B cell (primary cell): ENCODE results near the gene BTNL9. TPM values are rescaled to one million over a fixed set of nuclear protein-coding genes. Genes with fewer than 3 reads are reported as not detected.

Source experiments
- ATAC-seq: fragments of 200-7000 bp; cut with Tn5 transposase; one replicate; pipeline ENCODE4 v1.10.0; 2021; ENCODE audit warnings: low read depth, mild to moderate bottlenecking, moderate number of reproducible peaks, moderate library complexity
- CTCF ChIA-PET: fragments of 350-600 bp; sonication (Branson Sonifier 250); formaldehyde crosslinking; loops from one replicate; lab custom pipeline; 2021; ENCODE audit warnings: antibody characterized with exemption, inconsistent platforms; lab: Charles Lee
- POLR2A ChIA-PET: fragments of 350-600 bp; sonication (Branson Sonifier 250); formaldehyde crosslinking; loops from one replicate; lab custom pipeline; 2021; ENCODE audit warnings: antibody characterized with exemption; lab: Charles Lee
- DNase-seq: peaks from one replicate; pipeline ENCODE4 v3.0.0; 2013
- H2AFZ ChIP-seq: 2 replicates; pipeline ENCODE4 v1.6.1; 2012; ENCODE audit warnings: mild to moderate bottlenecking, low read depth, low read length; ENCODE audit not compliant: insufficient read depth, poor library complexity, severe bottlenecking
- H3K27ac ChIP-seq, 2 donors: 1 replicate in 1 of 2; 2 replicates in 1 of 2; pipeline ENCODE4 v1.5.1; 2012 to 2013; ENCODE audit warnings: low read length in 2 of 2, mild to moderate bottlenecking in 2 of 2, moderate library complexity in 1 of 2
- H3K27me3 ChIP-seq, 4 experiments: fragments of 200-600 bp in 1 of 4; sonication (generic) in 1 of 4; replicated peaks in 1 of 4; 1 replicate in 2 of 4; 2 replicates in 2 of 4; pipeline versions ENCODE4 v1.6.1 to v1.7.0; 2013 to 2016; ENCODE audit warnings: low read length in 3 of 4, mild to moderate bottlenecking in 2 of 4, mixed read lengths in 1 of 4, moderate library complexity in 1 of 4; ENCODE audit not compliant: insufficient read depth in 4 of 4, control insufficient read depth in 3 of 4; ENCODE audit errors: control extremely low read depth in 1 of 4
- H3K36me3 ChIP-seq, 2 experiments: replicated peaks in 1 of 2; 1 replicate in 1 of 2; 2 replicates in 1 of 2; pipeline versions ENCODE4 v1.6.1 to v1.7.1; 2013; ENCODE audit warnings: low read length in 1 of 2; ENCODE audit not compliant: insufficient read depth in 2 of 2, control insufficient read depth in 1 of 2; ENCODE audit errors: control extremely low read depth in 1 of 2, extremely low read depth in 1 of 2
- H3K4me1 ChIP-seq, 2 donors: fragments of 200-600 bp in 1 of 2; sonication (generic) in 1 of 2; 1 replicate in 1 of 2; 2 replicates in 1 of 2; pipeline versions ENCODE4 v1.5.1 to v1.6.1; 2013 to 2017; ENCODE audit warnings: low read length in 2 of 2; ENCODE audit not compliant: control insufficient read depth in 2 of 2, insufficient read depth in 2 of 2
- H3K4me2 ChIP-seq: replicated peaks from 2 replicates; pipeline ENCODE3; 2012; ENCODE audit warnings: mild to moderate bottlenecking, low read depth, low read length; ENCODE audit not compliant: poor library complexity, severe bottlenecking
- H3K4me3 ChIP-seq, 5 experiments: fragments of 200-600 bp in 1 of 5; sonication (generic) in 1 of 5; 1 replicate in 3 of 5; 2 replicates in 2 of 5; pipeline versions ENCODE4 v1.5.1 to v1.7.0; 2011 to 2016; ENCODE audit warnings: low read length in 4 of 5, mild to moderate bottlenecking in 4 of 5, low read depth in 2 of 5, control low read depth in 1 of 5, moderate library complexity in 1 of 5; ENCODE audit not compliant: insufficient read depth in 1 of 5; ENCODE audit errors: control extremely low read depth in 1 of 5, extremely low read depth in 1 of 5
- H3K79me2 ChIP-seq: fragments of 200-600 bp; sonication (generic); one replicate; pipeline ENCODE4 v1.6.0; 2016; ENCODE audit warnings: low read length; ENCODE audit not compliant: control insufficient read depth, insufficient read depth
- H3K9ac ChIP-seq: fragments of 200-600 bp; sonication (generic); 2 replicates; pipeline ENCODE4 v1.6.1; 2017; ENCODE audit warnings: mild to moderate bottlenecking, low read length, moderate library complexity
- H3K9me3 ChIP-seq, 3 donors: one replicate each; pipeline versions ENCODE4 v1.6.1 to v1.7.1; 2013; ENCODE audit warnings: low read length in 2 of 3; ENCODE audit not compliant: control insufficient read depth in 2 of 3, insufficient read depth in 1 of 3; ENCODE audit errors: control extremely low read depth in 1 of 3
- H4K20me1 ChIP-seq: 2 replicates; pipeline ENCODE4 v1.6.0; 2012; ENCODE audit warnings: mild to moderate bottlenecking, low read length; ENCODE audit not compliant: insufficient read depth, control insufficient read depth, poor library complexity, severe bottlenecking
- H3K27ac Mint-ChIP-seq: one replicate; pipeline ENCODE4 v1.8.0; 2021; ENCODE audit warnings: mixed read lengths
- H3K27me3 Mint-ChIP-seq: one replicate; pipeline ENCODE4 v1.8.0; 2021; ENCODE audit warnings: mixed read lengths
- H3K4me1 Mint-ChIP-seq: one replicate; pipeline ENCODE4 v1.8.0; 2021; ENCODE audit warnings: mixed read lengths
- H3K4me3 Mint-ChIP-seq: one replicate; pipeline ENCODE4 v1.8.0; 2021; ENCODE audit warnings: mixed read lengths
- H3K9me3 Mint-ChIP-seq: one replicate; pipeline ENCODE4 v1.8.0; 2022; ENCODE audit warnings: mixed read lengths; ENCODE audit not compliant: insufficient read depth
- EZH2 ChIP-seq: IDR thresholded peaks from 2 replicates; pipeline ENCODE4 v1.6.1; 2012; ENCODE audit warnings: borderline replicate concordance, low read depth, mild to moderate bottlenecking, moderate library complexity, low read length; ENCODE audit not compliant: insufficient read depth, poor library complexity, severe bottlenecking
- WGBS: methylation state at CpG from one replicate; pipeline ENCODE4 v1.1.5; 2013; ENCODE audit warnings: missing lambda C conversion rate; ENCODE audit not compliant: insufficient coverage; 5-methylcytosine and 5-hydroxymethylcytosine counted together
- intact Hi-C: fragments of 100-400 bp; cut with micrococcal nuclease; formaldehyde crosslinking; loops from one replicate; pipeline ENCODE4 v1.10.0; 2022
- polyA plus RNA-seq: library from polyadenylated mRNA; depleted of rRNA; stranded (reverse); fragments of >200 nt; gene quantifications from 2 replicates; pipeline ENCODE4 v1.2.3, GENCODE V29; 2012
- total RNA-seq, 2 donors: library from RNA; stranded (reverse); fragments of 120-200 nt in 1 of 2; gene quantifications; 1 replicate in 1 of 2; 2 replicates in 1 of 2; pipeline versions ENCODE4 v1.2.3 to v1.2.4, GENCODE V29; 2013 to 2022
- TF ChIP-seq, protein P1 (sequence below): fragments of 200-600 bp; IDR thresholded peaks from one replicate; pipeline ENCODE4 v1.8.0; 2022; ENCODE audit warnings: antibody characterized with exemption, mild to moderate bottlenecking

BTNL9 gene
- total and polyA plus RNA-seq, 2 donors (not counting 1 experiment from before 2014, with no cell fraction given), result 40.7 to 173 TPM

GRCh38 chr5:181001947-181002346 lies 38.1 kb upstream of the BTNL9 start:
- Histone ChIP-seq H3K4me3 (no peak overlapping the region), H3K4me2 (no peak overlapping the region)

GRCh38 chr5:181005791-181006190 lies 34.3 kb upstream of the BTNL9 start:
- no peak for ATAC-seq
- TF ChIP-seq EZH2, result no peak
- TF ChIP-seq, protein P1, sequence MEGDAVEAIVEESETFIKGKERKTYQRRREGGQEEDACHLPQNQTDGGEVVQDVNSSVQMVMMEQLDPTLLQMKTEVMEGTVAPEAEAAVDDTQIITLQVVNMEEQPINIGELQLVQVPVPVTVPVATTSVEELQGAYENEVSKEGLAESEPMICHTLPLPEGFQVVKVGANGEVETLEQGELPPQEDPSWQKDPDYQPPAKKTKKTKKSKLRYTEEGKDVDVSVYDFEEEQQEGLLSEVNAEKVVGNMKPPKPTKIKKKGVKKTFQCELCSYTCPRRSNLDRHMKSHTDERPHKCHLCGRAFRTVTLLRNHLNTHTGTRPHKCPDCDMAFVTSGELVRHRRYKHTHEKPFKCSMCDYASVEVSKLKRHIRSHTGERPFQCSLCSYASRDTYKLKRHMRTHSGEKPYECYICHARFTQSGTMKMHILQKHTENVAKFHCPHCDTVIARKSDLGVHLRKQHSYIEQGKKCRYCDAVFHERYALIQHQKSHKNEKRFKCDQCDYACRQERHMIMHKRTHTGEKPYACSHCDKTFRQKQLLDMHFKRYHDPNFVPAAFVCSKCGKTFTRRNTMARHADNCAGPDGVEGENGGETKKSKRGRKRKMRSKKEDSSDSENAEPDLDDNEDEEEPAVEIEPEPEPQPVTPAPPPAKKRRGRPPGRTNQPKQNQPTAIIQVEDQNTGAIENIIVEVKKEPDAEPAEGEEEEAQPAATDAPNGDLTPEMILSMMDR, result no peak
- POLR2A ChIA-PET, result no interaction called here
- Histone ChIP-seq H3K9me3 (peaks cover 0 to 5% (median 0%) of the 10 kb centered on the region in 3 donors), H3K27ac (no peak overlapping the region), H3K4me2 (no peak overlapping the region), H3K4me1 (no peaks in the 10 kb centered on the region), H4K20me1 (no peaks in the 10 kb centered on the region), H3K36me3 (no peaks in the 10 kb centered on the region), H2AFZ (no peak overlapping the region), H3K79me2 (no peaks in the 10 kb centered on the region), H3K27me3 (peaks cover 0 to 8% (median 0%) of the 10 kb centered on the region in 4 experiments), H3K9ac (no peak overlapping the region), H3K4me3 (no peak overlapping the region)
- H3K9me3 Mint-ChIP-seq, result no peaks in the 10 kb centered on the region
- no peak for DNase-seq
- peaks cover 3% of the 10 kb centered on the region for H3K4me1 Mint-ChIP-seq
- intact Hi-C loops, result loop anchor here (10.0 kb wide), 1 partner anchor 51 kb away; no protein-coding TSS in a partner anchor
- CTCF ChIA-PET, result no interaction called here
- H3K27ac Mint-ChIP-seq, result no peak overlapping the region
- 94% methylated on average over 6 of the region's 9 CpGs for WGBS
- no peak overlapping the region for H3K4me3 Mint-ChIP-seq
- peaks cover 4% of the 10 kb centered on the region for H3K27me3 Mint-ChIP-seq

More at GRCh38 chr5:181001947-181002346, 38.1 kb upstream of the BTNL9 start:
- Histone ChIP-seq H3K9ac (no peak overlapping the region), H3K36me3 (no peaks in the 10 kb centered on the region), H3K9me3 (peaks cover 0 to 5% (median 0%) of the 10 kb centered on the region in 3 donors), H2AFZ (no peak overlapping the region), H3K4me1 (no peaks in the 10 kb centered on the region), H4K20me1 (no peaks in the 10 kb centered on the region), H3K27me3 (peaks cover 0 to 6% (median 0%) of the 10 kb centered on the region in 4 experiments), H3K79me2 (no peaks in the 10 kb centered on the region), H3K27ac (no peak overlapping the region)
- no peak overlapping the region for H3K27ac Mint-ChIP-seq
- H3K4me1 Mint-ChIP-seq, result peaks cover 3% of the 10 kb centered on the region
- intact Hi-C loops, result loop anchor here (10.0 kb wide), 1 partner anchor 47 kb away; no protein-coding TSS in a partner anchor
- TF ChIP-seq, protein P1, result no peak
- no peak for TF ChIP-seq EZH2
- ATAC-seq (no peak), DNase-seq (no peak)
- H3K4me3 Mint-ChIP-seq, result no peak overlapping the region
- CTCF ChIA-PET, result no interaction called here
- H3K27me3 Mint-ChIP-seq, result peaks cover 8% of the 10 kb centered on the region
- no peaks in the 10 kb centered on the region for H3K9me3 Mint-ChIP-seq
- POLR2A ChIA-PET, result no interaction called here
